Activated naive CD4-positive, alpha-beta T cell treated with anti-CD3 and anti-CD28 coated beads, Interleukin-2, amount 50 U/mL, for 72 hours (primary cell): ENCODE data around the gene SNX10. TPM values are rescaled to one million over a fixed set of nuclear protein-coding genes. Genes with fewer than 3 reads are reported as not detected.

Experiments used
- ATAC-seq, 2 donors: fragments of 150-1000 bp; cut with Tn5 transposase; 2 replicates each; pipeline ENCODE4 v1.10.0; 2021; ENCODE audit warnings: mild to moderate bottlenecking in 2 of 2, moderate library complexity in 2 of 2
- DNase-seq, 2 donors: peaks; one replicate each; pipeline ENCODE4 v3.0.0; 2021 to 2022; ENCODE audit warnings: low spot score in 2 of 2
- H3K27ac Mint-ChIP-seq, 2 donors: one replicate each; pipeline ENCODE4 v1.8.0; 2022; ENCODE audit warnings: mild to moderate bottlenecking in 2 of 2, mixed read lengths in 2 of 2
- H3K36me3 Mint-ChIP-seq, 2 donors: one replicate each; pipeline ENCODE4 v1.8.0; 2022; ENCODE audit warnings: mixed read lengths in 2 of 2
- H3K9me3 Mint-ChIP-seq, 2 donors: one replicate each; pipeline ENCODE4 v1.8.0; 2022; ENCODE audit warnings: mixed read lengths in 2 of 2
- total RNA-seq, 2 donors: library from RNA; stranded (reverse); gene quantifications; one replicate each; pipeline ENCODE4 v1.2.3, GENCODE V29; 2022

SNX10 gene
- total RNA-seq, 2 donors from 2014 or later: 19.9 to 44.6 TPM

DNA sequence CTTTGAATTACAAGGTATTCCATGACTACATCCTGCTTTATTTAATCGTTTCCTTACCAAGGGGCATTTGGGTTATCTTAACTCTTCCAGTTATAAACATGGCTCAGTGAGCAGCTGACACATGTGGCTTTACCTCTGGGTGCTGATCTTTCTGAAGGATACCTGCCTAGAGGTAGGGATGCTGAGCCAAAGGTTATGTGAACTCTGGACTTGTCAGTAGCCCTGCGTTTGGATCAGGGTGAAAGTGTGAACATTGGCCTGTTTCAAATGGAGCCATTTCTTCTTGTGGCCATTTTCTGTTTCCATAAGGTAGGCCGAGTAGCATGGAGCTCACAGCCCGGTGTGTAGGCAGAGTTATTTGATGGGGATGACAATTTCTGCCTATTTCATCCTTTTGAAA is 29.2 kb downstream of the SNX10 start:
- ATAC-seq: no peak

DNA sequence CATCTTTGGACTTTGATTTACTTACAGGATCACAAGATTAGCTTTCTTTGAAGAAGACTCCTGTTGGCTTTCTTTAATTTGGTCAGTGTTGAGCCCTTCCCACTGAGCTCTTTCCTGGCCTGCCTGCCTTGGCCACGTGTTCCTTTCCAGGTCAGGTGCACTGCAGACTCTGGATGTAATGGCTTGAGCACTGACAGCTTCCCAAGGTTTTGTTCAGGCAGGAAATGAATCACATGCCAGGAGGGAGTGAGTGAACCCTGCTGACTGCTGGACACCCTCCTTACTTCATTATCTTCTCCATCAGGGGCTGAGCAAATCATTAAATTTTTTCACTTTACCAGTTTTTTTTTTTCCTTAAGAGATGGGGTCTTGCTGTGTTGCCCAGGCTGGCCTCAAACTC is 29.8 kb downstream of the SNX10 start:
- no peaks in the 10 kb centered on the region for H3K9me3 Mint-ChIP-seq
- peaks cover 0 to 6% of the 10 kb centered on the region in 2 donors for H3K36me3 Mint-ChIP-seq
- H3K27ac Mint-ChIP-seq: peak overlapping the region in 1 of 2 donors; percentile 34
- DNase-seq: no peak
- no peak for ATAC-seq

More for the DNA sequence above, 29.2 kb downstream of the SNX10 start:
- Mint-ChIP-seq H3K9me3 (no peaks in the 10 kb centered on the region), H3K27ac (peak overlapping the region in 1 of 2 donors; percentile 34), H3K36me3 (peaks cover 0 to 6% of the 10 kb centered on the region in 2 donors)
- DNase-seq: no peak

DNA sequence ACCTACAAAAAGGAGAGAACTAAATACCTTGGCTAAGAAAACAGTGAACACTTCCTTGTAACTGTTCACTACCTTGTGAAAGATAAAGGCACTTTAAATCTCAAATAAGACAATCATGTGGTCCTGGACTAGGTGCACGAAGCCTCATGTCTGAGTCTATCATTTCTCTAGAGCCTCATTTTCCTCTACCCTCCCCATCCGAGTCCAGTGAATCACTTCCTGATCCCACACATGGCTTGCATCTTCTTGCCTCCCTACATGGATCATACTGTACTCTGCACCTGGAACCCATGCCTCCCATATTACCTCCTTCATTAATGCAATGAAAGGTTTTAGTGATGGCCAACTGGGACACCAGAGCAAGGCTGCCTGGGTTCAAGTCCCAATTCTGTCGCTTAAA is 34.5 kb downstream of the SNX10 start:
- ATAC-seq (no peak), DNase-seq (no peak)
- Mint-ChIP-seq H3K9me3 (no peaks in the 10 kb centered on the region), H3K27ac (no peak overlapping the region), H3K36me3 (peaks cover 0 to 21% of the 10 kb centered on the region in 2 donors)

DNA sequence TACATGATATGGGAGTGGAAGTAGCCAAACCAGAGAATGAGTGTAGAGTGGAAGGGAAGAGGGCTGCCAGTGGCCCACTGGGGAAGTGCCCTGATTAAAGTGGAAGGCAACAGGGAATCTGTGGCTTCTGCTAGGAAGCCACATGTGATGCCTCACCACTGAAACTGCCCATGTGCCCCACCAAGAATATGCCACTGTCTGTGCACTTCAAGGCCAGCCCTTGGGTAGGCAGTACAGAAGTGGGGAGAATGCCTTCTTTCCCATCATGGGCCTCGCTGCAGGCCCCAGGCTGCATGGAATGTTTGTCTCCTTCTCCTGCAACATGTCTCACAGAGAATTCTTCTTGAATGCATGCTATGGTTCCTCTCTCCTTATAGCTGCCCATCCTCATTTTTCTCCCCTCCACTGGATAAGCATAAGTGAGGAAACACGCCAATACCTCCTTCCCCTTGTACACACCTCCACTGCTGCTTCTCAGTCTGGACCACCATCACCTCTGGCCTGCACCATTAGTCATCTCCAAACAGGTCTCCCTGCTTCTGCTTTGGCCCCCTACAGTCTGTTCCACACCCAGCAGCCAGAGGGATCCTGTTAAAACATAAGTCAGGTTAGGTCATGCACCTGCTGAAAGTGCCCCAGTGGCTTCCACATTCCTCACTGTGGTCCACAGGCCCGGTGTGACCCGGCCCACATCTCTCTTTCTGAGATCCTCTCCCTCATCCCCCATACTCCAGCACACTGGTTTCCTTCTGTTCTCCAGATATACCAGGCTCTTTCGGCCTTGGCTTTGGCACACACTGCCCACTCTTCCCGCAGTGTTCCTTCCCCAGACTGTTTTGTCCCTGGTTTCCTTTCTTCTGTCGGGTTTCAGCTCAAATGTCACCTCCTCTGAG is 37.1 kb downstream of the SNX10 start:
- no peak overlapping the region for H3K27ac Mint-ChIP-seq
- no peak for DNase-seq
- no peaks in the 10 kb centered on the region for H3K9me3 Mint-ChIP-seq
- no peak for ATAC-seq
- H3K36me3 Mint-ChIP-seq: peaks cover 0 to 16% of the 10 kb centered on the region in 2 donors

DNA sequence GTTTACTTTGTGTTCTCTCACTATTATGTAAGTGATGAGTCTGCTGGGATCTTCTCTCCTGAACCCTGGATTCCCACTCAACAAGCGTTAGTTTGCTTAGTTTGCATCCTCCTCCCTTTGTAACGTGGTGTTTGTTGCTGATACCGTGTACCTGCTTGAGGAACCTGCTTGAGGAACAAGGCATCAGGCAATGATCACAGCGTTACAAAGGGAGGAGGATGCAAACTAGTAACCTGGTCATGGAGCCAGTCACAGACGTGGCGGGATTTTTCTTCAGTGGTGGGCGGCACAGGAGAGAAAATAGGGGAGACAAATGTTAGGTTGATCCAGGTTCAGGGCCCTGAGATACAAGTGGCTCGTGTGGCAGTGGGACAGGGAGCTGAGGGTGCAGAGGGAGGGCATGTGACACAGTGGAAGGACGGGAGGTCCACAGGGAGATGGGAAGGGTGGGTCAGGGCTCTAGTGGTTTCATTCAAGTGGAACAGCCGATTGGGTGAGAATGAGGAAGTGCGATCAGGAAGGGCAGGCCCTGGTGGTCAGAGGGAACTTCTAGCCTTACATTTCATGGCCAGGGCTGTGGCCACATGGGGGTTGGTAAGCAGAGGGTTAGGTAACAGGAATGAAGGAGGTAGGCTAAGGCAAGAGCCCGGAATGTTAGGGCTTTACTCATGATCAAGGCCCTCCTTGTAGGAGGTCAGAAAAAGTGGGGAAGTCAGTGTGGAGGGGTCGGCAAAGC is 38.0 kb downstream of the SNX10 start:
- peaks cover 0 to 20% of the 10 kb centered on the region in 2 donors for H3K36me3 Mint-ChIP-seq

DNA sequence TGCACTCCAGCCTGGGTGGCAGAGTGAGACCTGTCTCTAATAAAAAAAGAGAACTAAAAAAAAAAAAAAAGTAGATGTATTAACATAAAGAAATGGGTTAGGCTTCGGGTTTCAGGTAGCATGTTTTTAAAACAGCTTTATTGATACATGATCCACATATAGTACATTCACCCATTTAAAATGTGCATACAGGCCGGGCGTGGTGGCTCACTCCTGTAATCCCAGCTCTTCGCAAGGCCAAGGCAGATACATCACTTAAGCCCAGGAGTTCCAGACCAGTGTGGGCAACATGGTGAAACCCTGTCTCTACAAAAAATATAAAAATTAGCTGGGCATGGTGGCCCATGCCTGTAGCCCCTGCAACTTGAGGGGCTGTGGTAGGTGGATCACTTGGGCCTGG is 39.5 kb downstream of the SNX10 start:
- no peak overlapping the region for H3K27ac Mint-ChIP-seq
- H3K36me3 Mint-ChIP-seq: peaks cover 0 to 27% of the 10 kb centered on the region in 2 donors
- no peak for ATAC-seq
- no peak for DNase-seq
- peaks cover 0 to 4% of the 10 kb centered on the region in 2 donors for H3K9me3 Mint-ChIP-seq

More for the DNA sequence above, 38.0 kb downstream of the SNX10 start:
- H3K9me3 Mint-ChIP-seq: no peaks in the 10 kb centered on the region
- DNase-seq (no peak), ATAC-seq (no peak)
- H3K27ac Mint-ChIP-seq: peak overlapping the region in 1 of 2 donors; percentile 17

DNA sequence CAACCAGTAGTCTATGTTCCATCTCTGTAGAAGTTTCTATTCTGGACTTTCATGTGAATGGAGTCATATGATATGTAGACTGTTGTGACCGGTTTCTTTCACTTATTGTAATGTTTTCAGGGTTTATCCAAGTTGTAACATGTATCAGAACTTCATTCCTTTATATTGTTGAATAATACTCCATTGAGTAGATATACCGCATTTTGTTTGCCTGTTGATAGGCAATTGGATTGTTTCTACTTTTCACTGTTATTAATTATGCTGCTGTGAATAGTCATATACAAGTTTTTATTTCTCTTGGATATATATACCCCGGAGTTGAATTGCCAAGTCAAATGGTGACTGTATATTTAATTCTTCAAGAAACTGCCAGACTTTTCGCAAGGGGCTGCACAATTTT is 40.1 kb downstream of the SNX10 start:
- ATAC-seq (no peak), DNase-seq (no peak)
- Mint-ChIP-seq H3K27ac (no peak overlapping the region), H3K9me3 (peaks cover 0 to 4% of the 10 kb centered on the region in 2 donors), H3K36me3 (peaks cover 0 to 27% of the 10 kb centered on the region in 2 donors)

DNA sequence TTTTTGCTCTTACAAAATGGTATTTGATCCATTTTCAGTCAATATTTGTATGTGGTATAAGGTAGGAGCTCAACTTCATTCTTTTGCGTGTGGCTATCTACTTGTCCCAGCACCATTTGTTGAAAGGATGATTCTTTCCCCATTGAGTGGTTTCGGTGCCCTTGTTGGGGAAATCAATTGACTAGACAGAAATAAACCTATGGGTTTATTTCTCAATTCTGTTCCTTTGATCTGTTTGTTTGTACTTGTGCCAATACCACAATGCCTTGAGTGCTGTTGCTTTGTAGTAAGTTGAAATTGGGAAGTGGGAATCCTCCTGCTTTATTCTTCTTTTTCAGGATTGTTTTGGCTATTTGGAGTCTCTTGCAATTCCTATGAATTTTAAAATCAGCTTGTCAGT is 41.0 kb downstream of the SNX10 start:
- DNase-seq (no peak), ATAC-seq (no peak)
- peaks cover 0 to 27% of the 10 kb centered on the region in 2 donors for H3K36me3 Mint-ChIP-seq
- peaks cover 0 to 4% of the 10 kb centered on the region in 2 donors for H3K9me3 Mint-ChIP-seq
- no peak overlapping the region for H3K27ac Mint-ChIP-seq

DNA sequence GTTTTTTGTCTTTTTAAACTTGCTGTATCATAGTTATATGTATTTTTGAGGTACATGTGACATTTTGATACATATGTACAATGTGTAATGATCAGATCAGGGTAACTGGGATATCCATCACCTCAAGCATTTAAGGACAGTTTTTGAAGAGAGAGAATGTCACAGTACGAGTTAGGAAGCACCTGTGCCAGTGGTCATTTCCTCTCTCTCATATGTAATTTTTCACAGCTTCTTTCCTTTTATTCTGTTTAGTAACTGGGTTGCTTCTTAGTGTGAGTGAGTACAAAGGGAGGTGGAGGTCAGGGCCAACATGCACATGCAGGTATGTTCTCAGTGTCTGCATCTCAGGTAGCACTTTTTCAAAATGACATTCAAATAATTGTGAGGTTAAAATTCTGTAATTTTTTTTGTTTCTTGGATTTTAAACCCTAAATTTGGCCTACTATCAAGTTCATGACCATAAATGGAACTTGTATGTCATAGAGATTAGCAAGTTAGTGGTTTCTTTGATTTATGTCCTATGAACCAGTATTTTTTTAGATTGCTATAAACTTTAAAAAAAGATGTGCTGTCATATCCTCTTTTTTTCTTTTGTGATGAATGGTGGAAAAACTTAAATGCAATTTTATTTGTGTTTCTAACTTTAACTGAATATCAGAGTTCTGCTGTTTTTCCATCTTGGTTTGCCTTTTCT is 42.7 kb downstream of the SNX10 start:
- Mint-ChIP-seq H3K27ac (peak overlapping the region in 1 of 2 donors; percentile 37), H3K9me3 (peaks cover 0 to 4% of the 10 kb centered on the region in 2 donors), H3K36me3 (peaks cover 0 to 22% of the 10 kb centered on the region in 2 donors)
- ATAC-seq: no peak
- DNase-seq: no peak

DNA sequence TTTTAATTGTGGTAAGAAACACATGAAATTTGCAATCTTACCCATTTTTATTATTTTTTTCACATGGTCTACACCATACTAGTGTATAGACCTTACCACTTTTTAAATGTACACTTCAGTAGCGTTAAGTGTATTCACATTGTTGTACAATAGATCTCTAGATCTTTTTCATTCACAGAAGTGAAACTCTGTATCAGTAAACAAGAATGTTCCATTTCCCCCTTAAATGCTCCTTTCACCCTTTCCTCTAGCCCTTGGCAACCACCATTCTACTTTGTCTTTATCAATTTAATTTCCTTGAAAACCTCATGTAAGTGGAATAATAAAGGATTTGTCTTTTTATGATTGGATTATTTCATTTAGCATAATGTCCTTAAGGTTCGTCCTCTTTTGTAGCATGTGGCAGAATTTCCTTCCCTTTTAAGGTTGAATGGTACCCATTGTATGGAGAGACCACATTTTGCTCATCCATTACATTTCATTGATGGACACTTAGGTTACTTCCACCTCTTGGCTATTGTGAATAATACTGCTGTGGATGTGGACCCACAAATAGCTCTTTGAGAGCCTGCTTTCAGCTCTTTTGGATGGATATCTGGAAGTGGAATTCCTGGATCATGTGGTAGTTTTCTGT is 45.7 kb downstream of the SNX10 start:
- peaks cover 0 to 4% of the 10 kb centered on the region in 2 donors for H3K9me3 Mint-ChIP-seq
- peaks cover 0 to 11% of the 10 kb centered on the region in 2 donors for H3K36me3 Mint-ChIP-seq
- no peak for ATAC-seq

DNA sequence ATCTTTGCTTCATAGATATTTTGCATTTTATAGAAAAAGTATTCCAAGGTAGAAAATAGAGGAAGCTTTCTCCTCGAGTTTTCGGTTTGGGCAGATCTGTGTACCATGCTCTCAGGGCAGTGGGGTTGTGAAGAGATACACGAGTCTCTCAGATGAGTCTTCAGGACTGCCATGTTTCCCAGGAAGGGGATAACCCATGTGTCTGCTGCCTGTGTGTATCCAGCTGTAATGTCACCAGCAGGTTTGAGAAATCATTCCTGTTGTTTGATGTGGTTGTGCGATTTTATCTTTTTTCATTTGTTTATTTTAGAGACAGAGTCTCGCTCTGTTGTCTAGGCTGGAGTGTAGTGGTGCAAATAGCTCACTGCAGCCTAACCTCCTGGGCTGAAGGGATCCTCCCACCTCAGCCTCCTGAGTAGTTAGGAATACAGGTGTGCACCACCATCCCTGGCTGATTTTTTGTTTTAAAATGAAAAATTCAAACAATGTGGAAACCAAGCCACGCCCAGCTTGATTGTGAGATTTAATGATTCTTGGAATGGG is 48.9 kb downstream of the SNX10 start:
- ATAC-seq (no peak), DNase-seq (no peak)
- no peak overlapping the region for H3K27ac Mint-ChIP-seq
- no peaks in the 10 kb centered on the region for H3K36me3 Mint-ChIP-seq
- no peaks in the 10 kb centered on the region for H3K9me3 Mint-ChIP-seq

More for the DNA sequence above, 45.7 kb downstream of the SNX10 start:
- DNase-seq: no peak
- no peak overlapping the region for H3K27ac Mint-ChIP-seq

DNA sequence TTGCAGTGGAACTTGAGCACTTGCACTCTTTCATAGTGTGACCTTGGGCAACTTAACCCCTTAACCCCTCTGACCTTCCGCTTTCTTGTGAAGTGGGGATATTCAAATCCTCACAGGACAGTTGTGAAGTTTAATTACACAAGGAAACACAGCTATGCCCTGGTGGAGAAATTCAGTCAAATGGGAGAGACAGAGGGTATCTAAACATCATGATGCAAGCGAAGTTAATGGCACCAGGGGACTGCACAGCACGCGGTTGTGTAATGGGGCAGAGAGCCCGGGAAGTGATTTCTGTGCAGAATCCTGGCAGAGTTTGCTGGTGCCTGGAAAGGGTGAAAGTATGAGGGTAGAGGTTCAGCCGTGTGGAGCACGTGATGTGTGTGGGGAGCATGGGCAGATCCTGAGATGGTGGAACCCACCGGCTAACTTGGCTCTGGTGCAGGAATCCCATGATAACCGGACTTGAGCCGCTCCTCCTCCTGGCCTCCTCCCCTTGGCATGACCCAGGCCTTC is 51.7 kb downstream of the SNX10 start:
- Mint-ChIP-seq H3K27ac (peak overlapping the region in 1 of 2 donors; percentile 4), H3K36me3 (peaks cover 5 to 9% of the 10 kb centered on the region in 2 donors), H3K9me3 (no peaks in the 10 kb centered on the region)
- DNase-seq (no peak), ATAC-seq (no peak)

DNA sequence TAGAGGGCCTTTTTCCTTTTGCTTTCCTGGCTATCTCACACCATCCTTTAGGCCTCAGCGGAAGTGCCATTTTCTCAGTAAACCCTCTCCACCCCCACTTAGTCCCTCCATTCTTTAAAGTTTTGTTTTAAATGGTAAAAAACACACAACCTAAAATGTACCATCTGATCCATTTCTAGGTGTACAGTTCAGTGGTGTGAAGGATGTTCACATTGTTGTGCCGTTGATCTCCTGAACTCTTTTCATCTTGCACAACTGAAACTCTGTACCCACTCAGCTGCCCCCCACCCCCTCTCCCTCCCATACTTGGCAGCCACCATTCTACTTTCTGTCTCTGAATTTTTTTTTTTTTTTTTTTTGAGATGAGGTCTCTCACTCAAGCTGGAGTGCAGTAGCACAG is 52.2 kb downstream of the SNX10 start:
- no peak for DNase-seq
- no peak for ATAC-seq
- H3K36me3 Mint-ChIP-seq: peaks cover 5 to 9% of the 10 kb centered on the region in 2 donors
- H3K9me3 Mint-ChIP-seq: no peaks in the 10 kb centered on the region
- H3K27ac Mint-ChIP-seq: peak overlapping the region in 1 of 2 donors; percentile 33

DNA sequence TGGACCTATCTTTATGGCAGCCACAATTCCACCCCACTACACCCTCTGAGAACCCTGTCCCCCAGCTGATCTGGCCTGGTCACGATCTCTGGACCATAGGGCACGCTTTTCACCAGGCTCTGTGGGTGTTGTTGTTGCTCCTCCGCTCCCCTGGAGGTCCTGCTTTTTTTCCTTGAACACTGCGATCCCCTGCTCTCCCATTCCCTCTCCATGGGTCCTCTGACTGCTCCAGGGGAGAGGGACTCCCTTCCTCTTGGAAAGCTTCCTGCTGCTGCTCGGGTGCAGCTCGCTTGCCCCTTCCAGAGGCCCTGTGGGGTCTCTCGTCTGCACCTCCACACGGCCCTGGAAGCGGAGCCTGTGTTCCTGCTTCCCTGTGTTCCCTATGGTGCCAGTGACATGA is 53.5 kb downstream of the SNX10 start:
- H3K27ac Mint-ChIP-seq: no peak overlapping the region
- ATAC-seq (no peak), DNase-seq (no peak)
- peaks cover 5 to 9% of the 10 kb centered on the region in 2 donors for H3K36me3 Mint-ChIP-seq
- no peaks in the 10 kb centered on the region for H3K9me3 Mint-ChIP-seq

DNA sequence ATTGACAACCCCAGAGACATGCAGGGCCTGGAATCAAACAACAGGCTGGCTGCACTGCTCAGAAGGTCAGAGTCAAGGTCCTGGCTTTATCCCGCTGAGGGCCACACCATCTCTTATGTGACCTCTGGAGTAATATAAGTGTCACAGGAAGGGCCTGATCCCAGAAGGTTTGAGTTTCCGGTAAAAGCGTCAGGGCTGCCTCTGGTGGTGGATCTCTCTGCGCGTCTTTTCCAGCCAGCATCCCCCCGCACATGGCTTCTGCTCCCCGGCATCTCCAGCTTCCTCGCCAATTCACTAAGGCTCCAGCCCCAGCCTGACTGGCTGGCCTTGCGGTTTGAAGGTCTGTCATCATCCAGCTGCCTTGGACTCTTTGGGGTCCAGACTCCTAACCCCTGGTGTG is 54.2 kb downstream of the SNX10 start:
- Mint-ChIP-seq H3K36me3 (peaks cover 5 to 9% of the 10 kb centered on the region in 2 donors), H3K27ac (no peak overlapping the region), H3K9me3 (no peaks in the 10 kb centered on the region)
- DNase-seq (no peak), ATAC-seq (no peak)
